LNCaP clone FGC (cell line): ENCODE measurements around the gene STIL.

Source experiments
- DNase-seq: peaks from one replicate; pipeline ENCODE4 v3.0.0-alpha.2; 2011; ENCODE audit warnings: low read depth
- H3K4me3 ChIP-seq: 2 replicates; pipeline ENCODE4 v1.5.1; 2011; ENCODE audit warnings: mild to moderate bottlenecking, low read depth, low read length, control low read depth
- CTCF ChIP-seq: IDR thresholded peaks from 2 replicates; pipeline ENCODE4 v1.5.1; 2012; ENCODE audit warnings: mild to moderate bottlenecking; ENCODE audit not compliant: control insufficient read depth, insufficient read depth; ENCODE audit errors: extremely low read depth

Gene STIL

GRCh38 chr1:47224676-47225399 lies 89.1 kb downstream of the STIL start:
- TF ChIP-seq CTCF: no peak
- DNase-seq: no peak
- H3K4me3 ChIP-seq: no peak overlapping the region

GRCh38 chr1:47223921-47224675 lies 89.8 kb downstream of the STIL start:
- no peak for TF ChIP-seq CTCF
- DNase-seq: no peak
- H3K4me3 ChIP-seq: no peak overlapping the region

GRCh38 chr1:47223174-47223920 lies 90.6 kb downstream of the STIL start:
- no peak for TF ChIP-seq CTCF
- H3K4me3 ChIP-seq: no peak overlapping the region

GRCh38 chr1:47222476-47222875 lies 91.5 kb downstream of the STIL start:
- no peak for TF ChIP-seq CTCF
- DNase-seq: no peak
- H3K4me3 ChIP-seq: no peak overlapping the region

More at GRCh38 chr1:47223174-47223920, 90.6 kb downstream of the STIL start:
- DNase-seq: no peak

GRCh38 chr1:47219590-47220220 lies 94.2 kb downstream of the STIL start:
- DNase-seq: no peak
- H3K4me3 ChIP-seq: no peak overlapping the region
- TF ChIP-seq CTCF: no peak

GRCh38 chr1:47219001-47219400 lies 94.9 kb downstream of the STIL start:
- H3K4me3 ChIP-seq: no peak overlapping the region
- DNase-seq: no peak
- TF ChIP-seq CTCF: no peak
